ENCODE measurements around the gene MEGF6. TPM values are rescaled to one million over a fixed set of nuclear protein-coding genes. Genes with fewer than 3 reads are reported as not detected.

Gene MEGF6
- total and polyA plus RNA-seq, 2 of the 8 experiments (the other 6 are each of a cell fraction or from before 2014, with no cell fraction given), result 4.1 to 14.8 TPM

DNA sequence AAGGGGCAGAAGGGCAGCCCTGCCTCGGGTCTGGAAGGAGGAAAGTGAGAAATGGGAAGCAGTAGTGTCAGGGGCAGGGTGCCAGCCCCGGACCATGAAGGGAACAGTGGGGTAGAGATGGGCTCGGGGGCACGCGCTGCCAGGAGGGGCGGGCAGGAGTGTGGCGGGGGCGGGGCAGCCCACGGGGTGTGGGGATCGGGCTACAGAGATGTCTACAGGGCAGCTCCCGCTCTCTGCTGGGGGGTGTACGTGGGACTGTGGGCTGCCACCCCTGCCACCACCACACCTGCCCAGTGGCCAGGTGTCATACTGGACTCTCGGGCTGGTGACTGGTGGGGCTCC lies 149.4 kb downstream of the MEGF6 start:
- Histone ChIP-seq H4K5ac (ENCODE audit: insufficient read length, low read depth, low read length) (no peak overlapping the region), H3K4me3 (ENCODE audit: extremely low read depth in 1 of 4, insufficient read depth in 2 of 4, low read depth in 3 of 4, low read length in 4 of 4) (no peak overlapping the region), H3K36me3 (ENCODE audit: control insufficient read depth in 2 of 4, insufficient read depth in 4 of 4, low read length in 3 of 4) (no peaks in the 10 kb centered on the region), H3K56ac (replicated peaks; ENCODE audit: insufficient read length, low read depth, low read length) (no peak overlapping the region), H4K8ac (ENCODE audit: extremely low read depth, insufficient read depth, low read length) (no peak overlapping the region), H3K4ac (replicated peaks; ENCODE audit: insufficient read length, low read depth, low read length) (no peak overlapping the region), H2BK5ac (ENCODE audit: low read depth, low read length) (peak overlapping the region; percentile 44; the same call in 1 of the 2 replicates), H3K79me2 (ENCODE audit: control insufficient read depth in 1 of 2, insufficient read depth in 2 of 2, low read length in 2 of 2) (peaks cover 0 to 2% of the 10 kb centered on the region in 2 experiments; a peak in 1 of 4 replicates), H3K4me1 (replicated peaks in 1 of 4; ENCODE audit: control insufficient read depth in 3 of 4, insufficient read depth in 4 of 4, low read length in 3 of 4) (peaks cover 0 to 3% (median 1%) of the 10 kb centered on the region in 4 experiments; a peak in 1 of 7 replicates), H2BK15ac (ENCODE audit: low read length) (no peak overlapping the region), H3K23ac (ENCODE audit: insufficient read length) (no peak overlapping the region), H2AK5ac (ENCODE audit: low read depth, low read length) (no peak overlapping the region), H4K91ac (replicated peaks; ENCODE audit: insufficient read length, low read length) (no peak overlapping the region), H3K23me2 (ENCODE audit: low read depth, low read length) (no peaks in the 10 kb centered on the region), H3K9ac (replicated peaks in 1 of 4; ENCODE audit: extremely low read depth in 1 of 4, low read depth in 3 of 4, low read length in 3 of 4) (no peak overlapping the region), H2BK20ac (ENCODE audit: low read length) (no peak overlapping the region), H3K4me2 (ENCODE audit: insufficient read depth in 1 of 2, low read depth in 2 of 2, low read length in 2 of 2) (no peak overlapping the region), H3K27ac (ENCODE audit: low read depth, low read length) (no peak overlapping the region), H2AFZ (ENCODE audit: low read length) (no peak overlapping the region), H3K79me1 (ENCODE audit: low read depth, low read length) (peaks cover 5% of the 10 kb centered on the region; the same call in 1 of the 2 replicates), H2BK12ac (ENCODE audit: low read depth, low read length) (no peak overlapping the region), H3K18ac (ENCODE audit: extremely low read depth, low read length) (no peak overlapping the region), H3K14ac (ENCODE audit: insufficient read length) (no peak overlapping the region), H3K9me3 (ENCODE audit: insufficient read depth in 2 of 2, low read depth in 1 of 2, low read length in 1 of 2) (no peaks in the 10 kb centered on the region), H3K27me3 (replicated peaks in 1 of 4; ENCODE audit: control insufficient read depth in 3 of 4, extremely low read depth in 1 of 4, insufficient read depth in 3 of 4, low read length in 3 of 4) (no peaks in the 10 kb centered on the region), H4K20me1 (replicated peaks in 1 of 2; ENCODE audit: control insufficient read depth in 1 of 2, insufficient read depth in 2 of 2, low read length in 2 of 2) (peaks cover 2 to 12% of the 10 kb centered on the region in 2 experiments), H2BK120ac (replicated peaks; ENCODE audit: low read depth, low read length) (no peak overlapping the region)
- FAIRE-seq, result no peak
- whole genome bisulfite sequencing, 2 experiments (ENCODE audit: extremely low coverage in 1 of 2, insufficient coverage in 1 of 2, insufficient read length in 1 of 2, insufficient replicate concordance in 2 of 2, low coverage in 1 of 2, low lambda C conversion rate in 2 of 2, missing lambda C conversion rate in 1 of 2), result 80% methylated on average over 1 of the region's 13 CpGs; no CpG with 5 or more reads in 1 of the 2 experiments
- POLR2A ChIA-PET (ENCODE audit: partially characterized antibody), result interaction anchor here (1.1 to 1.6 kb wide), 2 partner anchors 9 to 10 kb away, joined by 5 to 9 read pairs; no protein-coding TSS in a partner anchor
- CTCF ChIA-PET (ENCODE audit: partially characterized antibody), result interaction anchor here (1.1 to 2.3 kb wide), 5 partner anchors 9 to 177 kb away, joined by 3 to 25 read pairs (median 3); no protein-coding TSS in a partner anchor
- DNase-seq (ENCODE audit: low read depth in 1 of 2, low spot score in 2 of 2), result no peak
- no peak for TF ChIP-seq FOSL1 (IDR thresholded peaks at IDR 0.05; ENCODE audit: insufficient read depth, low read depth, low read length)
- TF ChIP-seq, protein P1, sequence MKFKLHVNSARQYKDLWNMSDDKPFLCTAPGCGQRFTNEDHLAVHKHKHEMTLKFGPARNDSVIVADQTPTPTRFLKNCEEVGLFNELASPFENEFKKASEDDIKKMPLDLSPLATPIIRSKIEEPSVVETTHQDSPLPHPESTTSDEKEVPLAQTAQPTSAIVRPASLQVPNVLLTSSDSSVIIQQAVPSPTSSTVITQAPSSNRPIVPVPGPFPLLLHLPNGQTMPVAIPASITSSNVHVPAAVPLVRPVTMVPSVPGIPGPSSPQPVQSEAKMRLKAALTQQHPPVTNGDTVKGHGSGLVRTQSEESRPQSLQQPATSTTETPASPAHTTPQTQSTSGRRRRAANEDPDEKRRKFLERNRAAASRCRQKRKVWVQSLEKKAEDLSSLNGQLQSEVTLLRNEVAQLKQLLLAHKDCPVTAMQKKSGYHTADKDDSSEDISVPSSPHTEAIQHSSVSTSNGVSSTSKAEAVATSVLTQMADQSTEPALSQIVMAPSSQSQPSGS (IDR thresholded peaks at IDR 0.05; ENCODE audit: low read length), result no peak
- TF ChIP-seq TCF12 (IDR thresholded peaks at IDR 0.05; ENCODE audit: low read depth, low read length), result no peak
- no peak for TF ChIP-seq SIX5 (IDR thresholded peaks at IDR 0.05; ENCODE audit: low read depth, low read length)
- TF ChIP-seq GTF2F1 (IDR thresholded peaks at IDR 0.05; ENCODE audit: borderline replicate concordance, low read depth, low read length), result no peak
- TF ChIP-seq JUN (IDR thresholded peaks at IDR 0.05; ENCODE audit: low read depth, low read length), result no peak
- no peak for TF ChIP-seq HDAC6 (IDR thresholded peaks at IDR 0.05; ENCODE audit: low read depth, low read length)
- no peak for TF ChIP-seq KDM4A (IDR thresholded peaks at IDR 0.05; ENCODE audit: low read depth, low read length, severe bottlenecking)
- TF ChIP-seq HDAC2 (IDR thresholded peaks at IDR 0.05; ENCODE audit: borderline replicate concordance in 1 of 2, low read depth in 2 of 2, low read length in 2 of 2), result no peak
- TF ChIP-seq CBX5 (IDR thresholded peaks at IDR 0.05; ENCODE audit: low read depth, low read length), result no peak
- no peak for TF ChIP-seq RFX5 (IDR thresholded peaks at IDR 0.05; ENCODE audit: borderline replicate concordance, low read depth, low read length)
- TF ChIP-seq TAF7 (optimal IDR thresholded peaks at IDR 0.05; ENCODE audit: borderline replicate concordance, low read depth, low read length), result no peak
- no peak for TF ChIP-seq SP4 (IDR thresholded peaks at IDR 0.05; ENCODE audit: low read length)

Data from H1 (cell line).